Neural crest cell (in vitro differentiated cells): ENCODE measurements around the gene MAGOHB. TPM values are rescaled to one million over a fixed set of nuclear protein-coding genes. Genes with fewer than 3 reads are reported as not detected.
"Not testable (repeated sequence)": the region's sequence is repeated elsewhere in the genome, so short reads cannot be mapped to it uniquely, and the experiment has no call there.

Experiments
- DNase-seq: peaks from one replicate; pipeline ENCODE4 v3.0.0; 2021; ENCODE audit warnings: low read depth, mixed read lengths, low spot score
- H3K27ac Mint-ChIP-seq: one replicate; pipeline ENCODE4 v1.8.0; 2021; ENCODE audit warnings: mild to moderate bottlenecking, mixed read lengths; ENCODE audit not compliant: unreplicated experiment
- H3K27me3 Mint-ChIP-seq: 2 replicates; pipeline ENCODE4 v1.8.0; 2021; ENCODE audit warnings: low read depth, mild to moderate bottlenecking, mixed read lengths
- H3K36me3 Mint-ChIP-seq: 2 replicates; pipeline ENCODE4 v1.8.0; 2021; ENCODE audit warnings: low read depth, mild to moderate bottlenecking, mixed read lengths
- H3K4me1 Mint-ChIP-seq: 2 replicates; pipeline ENCODE4 v1.8.0; 2021; ENCODE audit warnings: mixed read lengths
- H3K4me3 Mint-ChIP-seq: one replicate; pipeline ENCODE4 v1.8.0; 2021; ENCODE audit warnings: mild to moderate bottlenecking, mixed read lengths
- H3K9me3 Mint-ChIP-seq: 2 replicates; pipeline ENCODE4 v1.8.0; 2021; ENCODE audit warnings: mixed read lengths
- CTCF ChIP-seq: fragments of 200-600 bp; sonication (generic); conservative IDR thresholded peaks from 2 replicates; pipeline ENCODE4 v1.5.0; 2021; ENCODE audit warnings: antibody characterized with exemption, mild to moderate bottlenecking
- total RNA-seq: library from RNA; stranded (reverse); gene quantifications from 2 replicates; pipeline ENCODE4 v1.2.1, GENCODE V29; 2021

Gene MAGOHB
- total RNA-seq, 1 donor from 2014 or later: 56.5 TPM

DNA sequence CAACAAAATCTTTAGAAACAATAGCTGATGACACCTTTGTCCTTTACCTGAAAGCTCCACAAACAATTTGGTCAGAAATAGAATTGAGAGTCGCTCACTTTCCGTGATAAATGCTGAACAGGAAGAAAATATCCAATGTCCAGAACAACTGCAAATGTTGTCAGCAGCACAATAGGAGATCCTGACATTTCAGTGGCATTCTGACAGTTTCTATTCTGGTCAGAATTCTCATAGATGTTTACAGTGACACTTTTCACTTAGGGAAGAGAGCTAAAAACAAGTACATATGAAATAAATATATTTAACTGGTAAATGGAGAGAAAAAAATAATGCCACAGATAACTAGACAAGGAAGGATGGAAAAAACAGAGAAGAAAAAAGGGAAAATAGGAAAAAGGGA, 39.1 kb downstream of the MAGOHB start:
- TF ChIP-seq CTCF: no peak
- no peaks in the 10 kb centered on the region for H3K4me1 Mint-ChIP-seq
- DNase-seq: no peak
- peaks cover 3% of the 10 kb centered on the region for H3K36me3 Mint-ChIP-seq
- H3K27ac Mint-ChIP-seq: no peak overlapping the region
- peaks cover 6% of the 10 kb centered on the region for H3K9me3 Mint-ChIP-seq
- no peak overlapping the region for H3K4me3 Mint-ChIP-seq
- H3K27me3 Mint-ChIP-seq: no peaks in the 10 kb centered on the region

DNA sequence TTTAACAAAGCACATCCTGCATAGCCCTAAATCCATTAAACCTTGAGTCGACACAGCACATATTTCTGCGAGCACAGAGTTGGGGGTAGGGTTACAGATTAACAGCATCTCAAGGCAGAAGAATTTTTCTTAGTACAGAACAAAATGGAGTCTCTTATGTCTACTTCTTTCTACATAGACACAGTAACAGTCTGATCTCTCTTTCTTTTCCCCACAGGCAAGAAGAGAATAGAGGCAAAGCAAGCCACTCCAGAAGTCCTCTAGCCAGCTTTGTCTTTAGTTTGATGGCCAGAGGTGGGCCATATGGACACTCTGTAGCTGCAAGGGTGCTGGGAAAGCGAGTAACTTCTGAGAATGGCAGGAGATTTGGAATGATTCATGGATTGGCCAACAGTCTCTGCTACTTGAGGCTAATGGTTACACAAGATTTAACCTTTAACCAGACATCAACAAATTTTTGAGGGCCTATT, 41.4 kb downstream of the MAGOHB start:
- not testable (repeated sequence) for H3K4me1 Mint-ChIP-seq, H3K4me3 Mint-ChIP-seq, H3K9me3 Mint-ChIP-seq, H3K27me3 Mint-ChIP-seq, H3K27ac Mint-ChIP-seq, H3K36me3 Mint-ChIP-seq, DNase-seq

DNA sequence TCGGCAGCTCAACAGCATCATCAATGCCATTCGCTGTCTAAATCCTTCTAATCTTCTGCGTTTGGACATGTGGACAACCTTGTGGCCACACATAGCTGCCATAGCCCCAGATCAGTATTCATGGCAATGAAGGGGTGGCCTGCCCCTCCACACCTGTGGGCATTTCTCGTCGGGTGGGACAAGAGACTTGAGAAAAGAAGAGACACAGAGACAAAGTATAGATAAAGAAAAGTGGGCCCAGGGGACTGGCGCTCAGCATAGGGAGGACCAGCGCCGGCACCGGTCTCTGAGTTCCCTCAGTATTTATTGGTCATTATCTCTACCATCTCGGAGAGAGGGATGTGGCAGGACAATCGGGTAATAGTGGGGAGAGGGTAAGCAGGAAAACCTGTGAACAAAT, 42.3 kb downstream of the MAGOHB start:
- no peak overlapping the region for H3K4me3 Mint-ChIP-seq
- H3K27ac Mint-ChIP-seq: no peak overlapping the region
- H3K36me3 Mint-ChIP-seq: peaks cover 3% of the 10 kb centered on the region
- H3K9me3 Mint-ChIP-seq: peaks cover 6% of the 10 kb centered on the region
- no peaks in the 10 kb centered on the region for H3K4me1 Mint-ChIP-seq
- TF ChIP-seq CTCF: no peak
- no peak for DNase-seq
- peaks cover 5% of the 10 kb centered on the region for H3K27me3 Mint-ChIP-seq

DNA sequence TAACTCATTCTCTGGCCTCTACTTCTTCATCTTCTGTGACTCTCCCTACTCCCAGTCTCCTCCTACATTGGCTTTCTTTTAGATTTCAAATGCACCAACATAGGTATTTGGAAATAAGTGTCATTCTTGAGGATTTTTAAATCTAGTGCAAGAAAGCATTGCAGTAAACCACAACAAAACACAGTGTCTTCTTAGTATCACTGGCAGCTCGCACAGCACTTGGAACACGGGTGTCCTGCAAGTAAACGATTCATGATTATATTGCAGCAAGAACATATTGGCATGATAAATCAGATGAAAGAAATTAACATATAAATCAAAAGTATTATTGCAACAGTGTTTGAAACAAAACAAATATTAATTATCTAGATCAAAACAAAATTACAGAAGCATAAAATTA, 45.6 kb downstream of the MAGOHB start:
- Mint-ChIP-seq H3K9me3 (peaks cover 6% of the 10 kb centered on the region), H3K4me1 (no peaks in the 10 kb centered on the region), H3K36me3 (peaks cover 3% of the 10 kb centered on the region), H3K27me3 (peaks cover 14% of the 10 kb centered on the region), H3K4me3 (no peak overlapping the region), H3K27ac (no peak overlapping the region)
- no peak for DNase-seq
- TF ChIP-seq CTCF: no peak

DNA sequence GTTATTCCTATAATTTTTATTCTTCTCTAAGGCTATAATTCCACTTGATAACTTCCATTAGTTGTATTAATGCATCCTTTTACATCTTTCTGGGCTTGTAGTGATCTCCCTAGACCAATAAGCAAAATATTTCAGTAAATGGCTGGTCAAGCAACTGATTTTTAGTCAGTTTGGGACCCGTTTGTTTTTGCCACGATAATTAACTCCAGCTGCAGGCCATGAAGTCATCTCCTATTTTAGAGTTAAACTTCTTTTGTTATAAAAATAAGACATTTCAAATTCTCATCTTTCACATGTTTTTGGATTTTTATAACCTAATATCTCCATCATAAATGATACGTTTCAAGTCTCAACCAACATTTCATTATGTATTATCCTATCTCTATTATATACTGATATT, 49.4 kb downstream of the MAGOHB start:
- H3K4me3 Mint-ChIP-seq: no peak overlapping the region
- DNase-seq: no peak
- H3K9me3 Mint-ChIP-seq: no peaks in the 10 kb centered on the region
- no peaks in the 10 kb centered on the region for H3K4me1 Mint-ChIP-seq
- H3K36me3 Mint-ChIP-seq: no peaks in the 10 kb centered on the region
- no peak for TF ChIP-seq CTCF
- H3K27me3 Mint-ChIP-seq: peaks cover 14% of the 10 kb centered on the region
- no peak overlapping the region for H3K27ac Mint-ChIP-seq

DNA sequence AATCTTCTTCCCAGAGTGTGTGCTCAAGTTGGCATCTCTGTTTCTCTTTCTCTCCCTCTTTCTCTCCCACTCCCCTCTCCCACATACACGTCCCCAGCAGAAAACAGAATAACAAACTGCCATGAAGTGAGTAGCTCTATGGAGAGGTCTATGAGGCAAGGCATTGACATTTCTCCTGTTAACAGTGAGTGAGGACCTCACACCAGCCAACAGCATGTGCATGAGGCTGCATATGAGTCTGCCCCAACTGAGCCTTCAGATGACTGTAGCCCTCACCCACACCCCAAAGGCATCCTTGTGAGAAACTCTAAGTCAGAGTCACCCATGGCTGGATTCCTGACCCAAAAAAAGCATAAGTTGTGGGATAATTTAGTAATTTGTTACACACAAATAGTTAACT, 50.4 kb downstream of the MAGOHB start:
- Mint-ChIP-seq H3K9me3 (no peaks in the 10 kb centered on the region), H3K27ac (no peak overlapping the region), H3K4me1 (no peaks in the 10 kb centered on the region), H3K36me3 (no peaks in the 10 kb centered on the region), H3K27me3 (peaks cover 14% of the 10 kb centered on the region), H3K4me3 (no peak overlapping the region)
- no peak for DNase-seq
- no peak for TF ChIP-seq CTCF
